Prostate gland (tissue), 2 donors: ENCODE results near the gene DUSP16.

Experiments
- POLR2A ChIP-seq: fragments of 450-650 bp; IDR thresholded peaks from one replicate; pipeline ENCODE4 v1.6.1; 2016; ENCODE audit warnings: antibody characterized with exemption, mild to moderate bottlenecking
- POLR2AphosphoS5 ChIP-seq: sonication (generic); formaldehyde crosslinking; IDR thresholded peaks from one replicate; pipeline ENCODE4 v1.6.1; 2017; ENCODE audit warnings: antibody characterized with exemption
- TF ChIP-seq, protein P1 (sequence below), 4 experiments: fragments of 200-600 bp in 2 of 4; fragments of 450-650 bp in 2 of 4; sonication (generic) in 2 of 4; IDR thresholded peaks; 1 replicate in 3 of 4; 2 replicates in 1 of 4; pipeline ENCODE4 v1.5.1; 2016 to 2019; ENCODE audit warnings: antibody characterized with exemption in 4 of 4, mild to moderate bottlenecking in 2 of 4, moderate library complexity in 2 of 4

DNA sequence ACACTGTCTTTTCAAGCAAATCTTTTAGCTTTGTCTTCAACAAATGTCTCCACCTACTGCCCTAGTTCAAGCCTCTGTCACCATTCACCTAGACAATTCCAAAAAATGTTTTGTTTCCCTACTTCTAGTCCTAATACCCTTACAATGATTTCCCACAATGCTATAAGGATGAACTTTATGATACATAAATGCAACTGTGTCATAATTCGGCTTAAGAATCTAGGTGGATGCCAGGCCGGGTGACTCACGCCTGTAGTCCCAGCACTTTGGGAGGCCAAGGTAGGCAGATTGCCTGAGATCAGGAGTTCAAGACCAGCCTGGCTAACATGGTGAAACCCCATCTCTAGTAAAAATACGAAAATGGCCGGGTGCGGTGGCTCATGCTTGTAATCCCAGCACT lies 28.3 kb upstream of the DUSP16 start:
- TF ChIP-seq, protein P1, sequence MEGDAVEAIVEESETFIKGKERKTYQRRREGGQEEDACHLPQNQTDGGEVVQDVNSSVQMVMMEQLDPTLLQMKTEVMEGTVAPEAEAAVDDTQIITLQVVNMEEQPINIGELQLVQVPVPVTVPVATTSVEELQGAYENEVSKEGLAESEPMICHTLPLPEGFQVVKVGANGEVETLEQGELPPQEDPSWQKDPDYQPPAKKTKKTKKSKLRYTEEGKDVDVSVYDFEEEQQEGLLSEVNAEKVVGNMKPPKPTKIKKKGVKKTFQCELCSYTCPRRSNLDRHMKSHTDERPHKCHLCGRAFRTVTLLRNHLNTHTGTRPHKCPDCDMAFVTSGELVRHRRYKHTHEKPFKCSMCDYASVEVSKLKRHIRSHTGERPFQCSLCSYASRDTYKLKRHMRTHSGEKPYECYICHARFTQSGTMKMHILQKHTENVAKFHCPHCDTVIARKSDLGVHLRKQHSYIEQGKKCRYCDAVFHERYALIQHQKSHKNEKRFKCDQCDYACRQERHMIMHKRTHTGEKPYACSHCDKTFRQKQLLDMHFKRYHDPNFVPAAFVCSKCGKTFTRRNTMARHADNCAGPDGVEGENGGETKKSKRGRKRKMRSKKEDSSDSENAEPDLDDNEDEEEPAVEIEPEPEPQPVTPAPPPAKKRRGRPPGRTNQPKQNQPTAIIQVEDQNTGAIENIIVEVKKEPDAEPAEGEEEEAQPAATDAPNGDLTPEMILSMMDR (IDR thresholded peaks at IDR 0.05) = no peak
- no peak for TF ChIP-seq POLR2A
- no peak for TF ChIP-seq POLR2AphosphoS5
